Fibroblast of lung (primary cell): Measurements from ENCODE around the gene MTRR.

ENCODE experiments used
- EZH2 ChIP-seq: IDR thresholded peaks from 2 replicates; pipeline ENCODE4 v1.5.1; 2012; ENCODE audit warnings: low read length, control low read depth, mild to moderate bottlenecking; ENCODE audit errors: missing control alignments
- TF ChIP-seq, protein P1 (sequence below), 2 donors: IDR thresholded peaks in 1 of 2; conservative IDR thresholded peaks in 1 of 2; 1 replicate in 1 of 2; 2 replicates in 1 of 2; pipeline ENCODE4 v1.5.1; 2011 to 2012; ENCODE audit warnings: low read length in 2 of 2, control low read depth in 1 of 2, inconsistent platforms in 1 of 2, low read depth in 1 of 2, mild to moderate bottlenecking in 1 of 2

DNA sequence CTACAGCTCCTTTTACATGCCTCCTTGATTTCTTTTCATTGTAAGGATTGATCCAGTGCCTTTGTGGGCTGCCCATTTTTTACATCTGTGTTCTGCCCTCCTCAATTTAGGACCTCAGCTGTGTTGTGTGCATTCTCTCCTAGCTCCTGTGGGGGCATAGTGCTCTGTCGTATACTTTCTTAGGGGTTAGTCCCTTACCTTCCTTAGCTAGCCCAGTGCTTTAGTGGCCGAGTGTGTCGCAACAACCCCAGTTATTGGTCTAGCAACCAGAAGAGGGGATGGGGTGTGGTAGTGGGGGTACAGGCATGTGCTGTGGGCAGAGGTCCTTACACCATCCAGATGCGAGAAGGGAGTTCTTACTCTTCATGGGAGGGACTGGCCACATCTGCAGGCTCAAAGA, 12.1 kb downstream of the MTRR start:
- TF ChIP-seq, protein P1, sequence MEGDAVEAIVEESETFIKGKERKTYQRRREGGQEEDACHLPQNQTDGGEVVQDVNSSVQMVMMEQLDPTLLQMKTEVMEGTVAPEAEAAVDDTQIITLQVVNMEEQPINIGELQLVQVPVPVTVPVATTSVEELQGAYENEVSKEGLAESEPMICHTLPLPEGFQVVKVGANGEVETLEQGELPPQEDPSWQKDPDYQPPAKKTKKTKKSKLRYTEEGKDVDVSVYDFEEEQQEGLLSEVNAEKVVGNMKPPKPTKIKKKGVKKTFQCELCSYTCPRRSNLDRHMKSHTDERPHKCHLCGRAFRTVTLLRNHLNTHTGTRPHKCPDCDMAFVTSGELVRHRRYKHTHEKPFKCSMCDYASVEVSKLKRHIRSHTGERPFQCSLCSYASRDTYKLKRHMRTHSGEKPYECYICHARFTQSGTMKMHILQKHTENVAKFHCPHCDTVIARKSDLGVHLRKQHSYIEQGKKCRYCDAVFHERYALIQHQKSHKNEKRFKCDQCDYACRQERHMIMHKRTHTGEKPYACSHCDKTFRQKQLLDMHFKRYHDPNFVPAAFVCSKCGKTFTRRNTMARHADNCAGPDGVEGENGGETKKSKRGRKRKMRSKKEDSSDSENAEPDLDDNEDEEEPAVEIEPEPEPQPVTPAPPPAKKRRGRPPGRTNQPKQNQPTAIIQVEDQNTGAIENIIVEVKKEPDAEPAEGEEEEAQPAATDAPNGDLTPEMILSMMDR (conservative IDR thresholded peaks at IDR 0.05 in 1 of 2, IDR thresholded peaks at IDR 0.05 in 1 of 2; ENCODE audit: low read depth in 1 of 2, low read length in 2 of 2), result no peak
- TF ChIP-seq EZH2, result no peak
